Limb (tissue), 2 donors: Measurements from ENCODE around the gene TMEM182.

Experiments used
- DNase-seq, 2 donors: peaks; one replicate each; pipeline ENCODE4 v3.0.0-alpha.2; 2016; ENCODE audit errors: extremely low spot score in 2 of 2

TMEM182 gene

DNA sequence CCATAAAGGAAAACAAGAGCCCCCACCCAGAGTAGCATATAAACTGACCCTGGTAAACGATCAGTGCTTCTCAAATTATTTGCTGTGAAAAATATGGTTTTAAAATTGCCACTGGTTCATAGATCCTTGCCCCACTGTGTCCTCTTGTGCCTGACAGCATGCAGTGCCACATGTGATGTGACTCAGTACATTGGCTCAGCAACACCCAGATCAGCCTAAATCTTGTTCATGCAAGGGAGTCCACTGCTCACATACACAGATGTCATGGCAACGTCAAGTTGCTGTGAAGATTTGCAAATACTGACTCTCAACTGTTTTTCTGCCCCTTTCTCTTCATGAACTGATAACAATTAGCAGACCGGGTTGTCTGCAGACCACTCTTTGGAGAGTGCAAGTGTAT lies 91.0 kb downstream of the TMEM182 start:
- DNase-seq: no peak
